Gastrocnemius medialis (tissue), 4 donors: ENCODE measurements around the gene FAP.

Source experiments
- CTCF ChIP-seq, 5 experiments: fragments of 450-650 bp in 3 of 5; fragments of 200-600 bp in 2 of 5; sonication (generic) in 2 of 5; IDR thresholded peaks in 4 of 5; conservative IDR thresholded peaks in 1 of 5; 1 replicate in 4 of 5; 2 replicates in 1 of 5; pipeline ENCODE4 v1.5.1; 2016 to 2019; ENCODE audit warnings: antibody characterized with exemption in 5 of 5, mild to moderate bottlenecking in 3 of 5, moderate library complexity in 3 of 5
- POLR2A ChIP-seq, 2 donors: fragments of 450-650 bp; IDR thresholded peaks; one replicate each; pipeline ENCODE4 v1.6.1; 2017; ENCODE audit warnings: antibody characterized with exemption in 2 of 2, mild to moderate bottlenecking in 2 of 2, moderate library complexity in 2 of 2

GRCh38 chr2:162210385-162210784 is 32.9 kb downstream of the FAP start:
- TF ChIP-seq POLR2A (IDR thresholded peaks at IDR 0.05) (no peak), CTCF (IDR thresholded peaks at IDR 0.05 in 4 of 5, conservative IDR thresholded peaks at IDR 0.05 in 1 of 5) (no peak)
